Choroid plexus epithelial cell (primary cell): ENCODE data around the gene EIF4G1.

Experiments
- DNase-seq: peaks from one replicate; pipeline ENCODE4 v3.0.0-alpha.2; 2010; ENCODE audit warnings: low read depth
- H3K4me3 ChIP-seq: 2 replicates; pipeline ENCODE4 v1.5.1; 2011; ENCODE audit warnings: low read depth, mild to moderate bottlenecking, control low read depth, low read length, moderate library complexity
- CTCF ChIP-seq: conservative IDR thresholded peaks from 2 replicates; pipeline ENCODE4 v1.5.1; 2011; ENCODE audit warnings: low read depth, mild to moderate bottlenecking, control low read depth, inconsistent platforms, low read length, moderate library complexity

Gene EIF4G1

GRCh38 chr3:184305577-184305976 lies 8.8 kb upstream of the EIF4G1 start:
- peak; percentile 59 for DNase-seq
- H3K4me3 ChIP-seq: no peak overlapping the region
- TF ChIP-seq CTCF: peak; percentile 58

GRCh38 chr3:184306341-184306972 lies 7.9 kb upstream of the EIF4G1 start:
- TF ChIP-seq CTCF: no peak
- DNase-seq: no peak
- no peak overlapping the region for H3K4me3 ChIP-seq

- no peak for TF ChIP-seq CTCF
- no peak overlapping the region for H3K4me3 ChIP-seq
- no peak for DNase-seq
Measured at GRCh38 chr3:184307915-184308314, 6.5 kb upstream of the EIF4G1 start.

GRCh38 chr3:184308744-184309143 lies 5.7 kb upstream of the EIF4G1 start:
- H3K4me3 ChIP-seq: no peak overlapping the region
- DNase-seq: no peak
- peak; percentile 13 for TF ChIP-seq CTCF

GRCh38 chr3:184311633-184312032 lies 2.8 kb upstream of the EIF4G1 start:
- no peak for DNase-seq
- no peak for TF ChIP-seq CTCF
- no peak overlapping the region for H3K4me3 ChIP-seq

- no peak for TF ChIP-seq CTCF
- H3K4me3 ChIP-seq: peak overlapping the region; percentile 89
- peak; percentile 83 for DNase-seq
Measured at GRCh38 chr3:184314700-184315542, 515 bp downstream of the EIF4G1 start.

- H3K4me3 ChIP-seq: peak overlapping the region; percentile 89
- no peak for TF ChIP-seq CTCF
- no peak for DNase-seq
Measured at GRCh38 chr3:184315543-184315867, 1.1 kb downstream of the EIF4G1 start.
